Activated T-helper 17 cell treated with anti-CD3 and anti-CD28 coated beads, Interleukin-2, amount 50 U/mL, for 72 hours (primary cell): ENCODE results near the gene KCNJ4. TPM values are rescaled to one million over a fixed set of nuclear protein-coding genes. Genes with fewer than 3 reads are reported as not detected.
"Not testable (repeated sequence)": the region's sequence is repeated elsewhere in the genome, so short reads cannot be mapped to it uniquely, and the experiment has no call there.

Experiments used
- ATAC-seq: fragments of 150-1000 bp; cut with Tn5 transposase; replicated peaks from 2 replicates; pipeline ENCODE4 v1.10.0; 2021; ENCODE audit warnings: mild to moderate bottlenecking, moderate library complexity
- H3K27ac Mint-ChIP-seq: one replicate; pipeline ENCODE4 v1.8.0; 2022; ENCODE audit warnings: mixed read lengths
- H3K27me3 Mint-ChIP-seq: one replicate; pipeline ENCODE4 v1.8.0; 2022; ENCODE audit warnings: mixed read lengths
- H3K36me3 Mint-ChIP-seq: one replicate; pipeline ENCODE4 v1.8.0; 2022; ENCODE audit warnings: low read depth, mild to moderate bottlenecking, mixed read lengths
- H3K4me1 Mint-ChIP-seq: one replicate; pipeline ENCODE4 v1.8.0; 2022; ENCODE audit warnings: mixed read lengths
- H3K4me3 Mint-ChIP-seq: one replicate; pipeline ENCODE4 v1.8.0; 2022; ENCODE audit warnings: mild to moderate bottlenecking, mixed read lengths
- H3K9me3 Mint-ChIP-seq: one replicate; pipeline ENCODE4 v1.8.0; 2022; ENCODE audit warnings: mixed read lengths
- total RNA-seq, 2 donors: library from RNA; stranded (reverse); gene quantifications; one replicate each; pipeline ENCODE4 v1.2.3, GENCODE V29; 2022

KCNJ4 gene
- total RNA-seq, 2 donors from 2014 or later: not detected

GRCh38 chr22:38482662-38483308 is 27.8 kb upstream of the KCNJ4 start:
- H3K9me3 Mint-ChIP-seq: no peaks in the 10 kb centered on the region
- peaks cover 84% of the 10 kb centered on the region for H3K36me3 Mint-ChIP-seq
- no peak overlapping the region for H3K4me3 Mint-ChIP-seq
- H3K27me3 Mint-ChIP-seq: no peaks in the 10 kb centered on the region
- no peak overlapping the region for H3K27ac Mint-ChIP-seq
- peaks cover 7% of the 10 kb centered on the region for H3K4me1 Mint-ChIP-seq
- peak; percentile 32 for ATAC-seq

GRCh38 chr22:38481871-38482332 is 26.9 kb upstream of the KCNJ4 start:
- H3K36me3 Mint-ChIP-seq: peaks cover 75% of the 10 kb centered on the region
- H3K4me3 Mint-ChIP-seq: no peak overlapping the region
- H3K27ac Mint-ChIP-seq: no peak overlapping the region
- no peak for ATAC-seq
- H3K4me1 Mint-ChIP-seq: peaks cover 5% of the 10 kb centered on the region
- H3K9me3 Mint-ChIP-seq: no peaks in the 10 kb centered on the region
- H3K27me3 Mint-ChIP-seq: no peaks in the 10 kb centered on the region

GRCh38 chr22:38481162-38481870 is 26.3 kb upstream of the KCNJ4 start:
- Mint-ChIP-seq H3K27ac (peak overlapping the region; percentile 20), H3K9me3 (no peaks in the 10 kb centered on the region), H3K4me1 (peaks cover 5% of the 10 kb centered on the region), H3K36me3 (peaks cover 70% of the 10 kb centered on the region), H3K4me3 (no peak overlapping the region), H3K27me3 (no peaks in the 10 kb centered on the region)
- no peak for ATAC-seq

- Mint-ChIP-seq H3K4me3 (no peak overlapping the region), H3K27me3 (no peaks in the 10 kb centered on the region), H3K4me1 (peaks cover 3% of the 10 kb centered on the region), H3K27ac (no peak overlapping the region), H3K9me3 (no peaks in the 10 kb centered on the region), H3K36me3 (peaks cover 49% of the 10 kb centered on the region)
- no peak for ATAC-seq
These were observed 24.3 kb upstream of the KCNJ4 start for GRCh38 chr22:38479096-38479837.

GRCh38 chr22:38477585-38477984 is 22.6 kb upstream of the KCNJ4 start:
- Mint-ChIP-seq H3K4me1 (no peaks in the 10 kb centered on the region), H3K27ac (no peak overlapping the region), H3K9me3 (no peaks in the 10 kb centered on the region)

GRCh38 chr22:38474003-38474607 is 19.1 kb upstream of the KCNJ4 start:
- Mint-ChIP-seq H3K36me3 (no peaks in the 10 kb centered on the region), H3K4me3 (no peak overlapping the region), H3K27ac (no peak overlapping the region), H3K9me3 (no peaks in the 10 kb centered on the region), H3K4me1 (no peaks in the 10 kb centered on the region), H3K27me3 (no peaks in the 10 kb centered on the region)
- no peak for ATAC-seq

More at GRCh38 chr22:38477585-38477984, 22.6 kb upstream of the KCNJ4 start:
- H3K4me3 Mint-ChIP-seq: no peak overlapping the region
- ATAC-seq: no peak
- H3K27me3 Mint-ChIP-seq: no peaks in the 10 kb centered on the region
- H3K36me3 Mint-ChIP-seq: peaks cover 32% of the 10 kb centered on the region

- Mint-ChIP-seq H3K4me3 (no peak overlapping the region), H3K27me3 (peaks cover 9% of the 10 kb centered on the region), H3K4me1 (no peaks in the 10 kb centered on the region), H3K9me3 (no peaks in the 10 kb centered on the region), H3K27ac (no peak overlapping the region), H3K36me3 (no peaks in the 10 kb centered on the region)
- ATAC-seq: no peak
These were observed 16.2 kb upstream of the KCNJ4 start for GRCh38 chr22:38471237-38471636.

- ATAC-seq, H3K9me3 Mint-ChIP-seq, H3K27ac Mint-ChIP-seq, H3K4me1 Mint-ChIP-seq, H3K4me3 Mint-ChIP-seq, H3K36me3 Mint-ChIP-seq, H3K27me3 Mint-ChIP-seq: not testable (repeated sequence)
These were observed 15.2 kb upstream of the KCNJ4 start for GRCh38 chr22:38470179-38470578.

GRCh38 chr22:38469306-38469781 is 14.3 kb upstream of the KCNJ4 start:
- Mint-ChIP-seq H3K36me3 (no peaks in the 10 kb centered on the region), H3K4me1 (no peaks in the 10 kb centered on the region), H3K4me3 (no peak overlapping the region), H3K9me3 (no peaks in the 10 kb centered on the region), H3K27me3 (peaks cover 9% of the 10 kb centered on the region), H3K27ac (no peak overlapping the region)
- no peak for ATAC-seq

GRCh38 chr22:38468443-38469305 is 13.7 kb upstream of the KCNJ4 start:
- Mint-ChIP-seq H3K4me1 (no peaks in the 10 kb centered on the region), H3K27ac (no peak overlapping the region), H3K4me3 (peak overlapping the region; percentile 82), H3K9me3 (no peaks in the 10 kb centered on the region), H3K36me3 (no peaks in the 10 kb centered on the region), H3K27me3 (peaks cover 14% of the 10 kb centered on the region)
- no peak for ATAC-seq

GRCh38 chr22:38467904-38468442 is 13.0 kb upstream of the KCNJ4 start, which contains the start of gene KDELR3:
Gene KDELR3 (plus strand): TSS chr22:38468096. CDS start chr22:38468234, 138 bp downstream.
- peak within 1 kb of the TSS; percentile 58 for H3K27ac Mint-ChIP-seq

GRCh38 chr22:38467438-38467903 is 12.5 kb upstream of the KCNJ4 start:
- peak overlapping the region; percentile 58 for H3K27ac Mint-ChIP-seq
- ATAC-seq: peak; percentile 10
- peaks cover 22% of the 10 kb centered on the region for H3K27me3 Mint-ChIP-seq
- H3K9me3 Mint-ChIP-seq: no peaks in the 10 kb centered on the region
- peak overlapping the region; percentile 82 for H3K4me3 Mint-ChIP-seq
- H3K4me1 Mint-ChIP-seq: no peaks in the 10 kb centered on the region
- H3K36me3 Mint-ChIP-seq: no peaks in the 10 kb centered on the region

More at GRCh38 chr22:38467904-38468442, 13.0 kb upstream of the KCNJ4 start, which contains the start of gene KDELR3:
- H3K4me1 Mint-ChIP-seq: no peaks in the 10 kb centered on the region
- no peaks in the 10 kb centered on the region for H3K9me3 Mint-ChIP-seq
- ATAC-seq: peak; percentile 97
- no peaks in the 10 kb centered on the region for H3K36me3 Mint-ChIP-seq
- H3K4me3 Mint-ChIP-seq: peak within 1 kb of the TSS; percentile 82
- H3K27me3 Mint-ChIP-seq: peaks cover 21% of the 10 kb centered on the region
